Karpas-422 (cell line): Measurements from ENCODE around the gene LCORL. TPM values are rescaled to one million over a fixed set of nuclear protein-coding genes. Genes with fewer than 3 reads are reported as not detected.
A peak's percentile ranks its signal among the peaks of the same experiment; 100 is the strongest.

Source experiments
- DNase-seq: peaks from one replicate; pipeline ENCODE4 v3.0.0-alpha.2; 2015
- H2AFZ ChIP-seq: fragments of 200-600 bp; sonication (generic); 2 replicates; pipeline ENCODE4 v1.6.1; 2014; ENCODE audit warnings: antibody characterized with exemption, low read length, mixed read lengths
- H3K27ac ChIP-seq: fragments of 200-600 bp; sonication (generic); 2 replicates; pipeline ENCODE4 v1.5.1; 2014; ENCODE audit warnings: mild to moderate bottlenecking, low read length, moderate library complexity
- H3K27me3 ChIP-seq: fragments of 200-600 bp; sonication (generic); 2 replicates; pipeline ENCODE4 v1.6.1; 2014; ENCODE audit warnings: low read length, mixed read lengths
- H3K36me3 ChIP-seq: fragments of 200-600 bp; sonication (generic); 2 replicates; pipeline ENCODE4 v1.6.1; 2014; ENCODE audit warnings: low read length, mixed read lengths; ENCODE audit not compliant: insufficient read depth
- H3K4me1 ChIP-seq: fragments of 200-600 bp; sonication (generic); 2 replicates; pipeline ENCODE4 v1.6.1; 2014; ENCODE audit warnings: mild to moderate bottlenecking, low read length, mixed read lengths
- H3K4me2 ChIP-seq: fragments of 200-600 bp; sonication (generic); 2 replicates; pipeline ENCODE4 v1.6.1; 2014; ENCODE audit warnings: low read length, low read depth, mild to moderate bottlenecking; ENCODE audit not compliant: poor library complexity, severe bottlenecking
- H3K4me3 ChIP-seq: fragments of 200-600 bp; sonication (generic); 2 replicates; pipeline ENCODE4 v1.5.1; 2014; ENCODE audit warnings: mild to moderate bottlenecking, antibody characterized with exemption, low read length, mixed read lengths
- H3K79me2 ChIP-seq: fragments of 200-600 bp; sonication (generic); 2 replicates; pipeline ENCODE4 v1.6.1; 2014; ENCODE audit warnings: mild to moderate bottlenecking, low read length, mixed read lengths
- H3K9ac ChIP-seq: fragments of 200-600 bp; sonication (generic); 2 replicates; pipeline ENCODE4 v1.6.0; 2014; ENCODE audit warnings: low read length
- H3K9me2 ChIP-seq: fragments of 200-600 bp; sonication (generic), shearing (Covaris generic); replicated peaks from 2 replicates; pipeline ENCODE4 v1.6.0; 2014; ENCODE audit warnings: mild to moderate bottlenecking, low read length, moderate library complexity; ENCODE audit not compliant: insufficient read depth
- H3K9me3 ChIP-seq: fragments of 300-700, 200-600 bp; sonication (generic); 2 replicates; pipeline ENCODE4 v1.6.1; 2014; ENCODE audit warnings: low read length, mixed read lengths
- H4K20me1 ChIP-seq: fragments of 200-600 bp; sonication (generic); 2 replicates; pipeline ENCODE4 v1.6.1; 2014; ENCODE audit warnings: mild to moderate bottlenecking, antibody characterized with exemption, low read length, low read depth; ENCODE audit not compliant: insufficient read depth
- total RNA-seq: library from RNA; depleted of rRNA; stranded (reverse); fragments of >200 nt; shearing (Covaris generic); gene quantifications from 2 replicates; pipeline ENCODE4 v1.2.3, GENCODE V29; 2014; ENCODE audit warnings: low replicate concordance

Gene LCORL
- total RNA-seq, 1 experiment from 2014 or later: 50.1 TPM

GRCh38 chr4:17968721-17969120 is 52.8 kb downstream of the LCORL start:
- H3K79me2 ChIP-seq: peaks cover 96% of the 10 kb centered on the region
- no peak overlapping the region for H3K4me2 ChIP-seq
- H3K9ac ChIP-seq: no peak overlapping the region
- no peak overlapping the region for H3K27ac ChIP-seq
- H4K20me1 ChIP-seq: no peaks in the 10 kb centered on the region
- no peak for DNase-seq
- H3K4me1 ChIP-seq: no peaks in the 10 kb centered on the region
- no peaks in the 10 kb centered on the region for H3K9me3 ChIP-seq
- no peaks in the 10 kb centered on the region for H3K9me2 ChIP-seq
- H3K27me3 ChIP-seq: no peaks in the 10 kb centered on the region
- H3K4me3 ChIP-seq: no peak overlapping the region
- no peaks in the 10 kb centered on the region; the same call in 1 of the 2 replicates for H3K36me3 ChIP-seq
- H2AFZ ChIP-seq: no peak overlapping the region

GRCh38 chr4:17967078-17967477 is 54.5 kb downstream of the LCORL start:
- H4K20me1 ChIP-seq: no peaks in the 10 kb centered on the region
- no peak overlapping the region for H3K4me3 ChIP-seq
- DNase-seq: no peak

DNA sequence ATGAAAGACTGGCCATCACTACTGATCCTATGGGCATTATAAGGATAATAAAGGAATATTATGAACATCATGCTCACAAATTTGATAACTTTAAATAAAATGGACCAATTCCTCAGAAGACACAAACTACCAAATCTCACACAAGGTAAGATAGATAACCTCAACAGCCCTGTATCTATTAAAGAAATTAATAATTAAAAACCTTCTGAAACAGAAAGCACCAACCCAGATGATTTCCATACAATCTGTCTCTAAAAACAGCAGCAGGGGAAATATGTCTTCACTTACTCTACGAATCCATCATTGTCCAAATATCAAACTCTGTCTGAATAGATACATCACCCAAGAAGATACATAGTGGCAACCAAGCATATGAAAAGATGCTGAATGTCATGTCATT is 55.2 kb downstream of the LCORL start:
- no peak for DNase-seq
- Histone ChIP-seq H3K4me2 (no peak overlapping the region), H3K9ac (no peak overlapping the region), H3K4me3 (no peak overlapping the region), H3K9me3 (no peaks in the 10 kb centered on the region), H3K27me3 (no peaks in the 10 kb centered on the region), H3K79me2 (peaks cover 93% of the 10 kb centered on the region), H3K4me1 (no peaks in the 10 kb centered on the region), H2AFZ (no peak overlapping the region), H3K27ac (no peak overlapping the region), H4K20me1 (no peaks in the 10 kb centered on the region), H3K9me2 (no peaks in the 10 kb centered on the region), H3K36me3 (peaks cover 2% of the 10 kb centered on the region; the same call in 1 of the 2 replicates)

More at GRCh38 chr4:17967078-17967477, 54.5 kb downstream of the LCORL start:
- no peak overlapping the region for H3K4me2 ChIP-seq
- H3K4me1 ChIP-seq: no peaks in the 10 kb centered on the region
- H3K79me2 ChIP-seq: peaks cover 98% of the 10 kb centered on the region
- H3K9me3 ChIP-seq: no peaks in the 10 kb centered on the region
- H2AFZ ChIP-seq: no peak overlapping the region
- no peaks in the 10 kb centered on the region for H3K27me3 ChIP-seq
- H3K9me2 ChIP-seq: no peaks in the 10 kb centered on the region
- H3K9ac ChIP-seq: no peak overlapping the region
- H3K27ac ChIP-seq: no peak overlapping the region
- H3K36me3 ChIP-seq: no peaks in the 10 kb centered on the region; the same call in none of the 2 replicates

DNA sequence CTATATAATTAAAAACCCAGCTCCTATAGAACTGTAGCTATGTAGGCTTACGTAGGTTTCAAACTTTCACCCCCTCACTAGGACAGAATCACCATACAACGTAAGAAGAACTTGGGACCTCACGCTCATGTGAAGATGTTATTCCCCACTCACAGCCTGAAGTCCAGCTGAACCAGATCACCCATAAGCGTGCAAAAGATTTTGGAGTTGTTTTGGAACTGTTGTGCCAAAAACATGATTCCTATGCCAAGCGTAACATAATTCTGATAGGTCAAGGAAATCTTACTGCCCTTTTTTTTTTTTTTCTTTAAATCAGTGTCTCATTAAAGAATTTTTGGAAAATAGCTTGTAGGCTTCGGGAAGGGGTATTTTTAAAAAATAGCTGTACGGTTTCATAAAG is 57.0 kb downstream of the LCORL start:
- H4K20me1 ChIP-seq: no peaks in the 10 kb centered on the region
- H3K9ac ChIP-seq: no peak overlapping the region
- peaks cover 19% of the 10 kb centered on the region for H3K36me3 ChIP-seq
- no peaks in the 10 kb centered on the region for H3K9me2 ChIP-seq
- DNase-seq: no peak
- peaks cover 92% of the 10 kb centered on the region for H3K79me2 ChIP-seq
- no peak overlapping the region for H2AFZ ChIP-seq
- H3K4me1 ChIP-seq: no peaks in the 10 kb centered on the region
- no peak overlapping the region for H3K4me3 ChIP-seq
- H3K4me2 ChIP-seq: no peak overlapping the region
- no peaks in the 10 kb centered on the region for H3K27me3 ChIP-seq
- H3K27ac ChIP-seq: no peak overlapping the region
- no peaks in the 10 kb centered on the region for H3K9me3 ChIP-seq

DNA sequence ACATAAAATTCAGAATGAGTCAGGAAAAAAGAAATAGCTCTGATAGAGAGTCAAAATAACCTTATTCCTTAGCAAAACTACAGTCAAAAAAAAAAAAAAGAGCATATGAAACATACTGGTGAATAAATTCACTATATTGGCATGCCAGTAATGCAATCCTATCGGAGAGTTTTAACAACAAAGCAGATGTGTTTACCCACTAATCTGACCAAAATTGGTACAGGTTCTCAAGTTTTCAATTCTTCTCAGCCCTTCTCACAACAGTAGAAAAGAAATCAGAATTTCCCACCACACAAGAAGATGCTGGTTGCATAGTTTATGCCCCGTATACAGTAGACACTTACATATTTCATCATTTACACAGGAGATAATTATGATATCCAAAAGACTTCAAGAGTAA is 59.4 kb downstream of the LCORL start:
- no peak overlapping the region for H2AFZ ChIP-seq
- DNase-seq: no peak
- H4K20me1 ChIP-seq: no peaks in the 10 kb centered on the region
- no peak overlapping the region for H3K4me3 ChIP-seq
- H3K27ac ChIP-seq: no peak overlapping the region
- H3K79me2 ChIP-seq: peaks cover 93% of the 10 kb centered on the region
- H3K4me1 ChIP-seq: no peaks in the 10 kb centered on the region; the same call in 1 of the 2 replicates
- no peaks in the 10 kb centered on the region for H3K27me3 ChIP-seq
- H3K9me2 ChIP-seq: no peaks in the 10 kb centered on the region
- no peak overlapping the region for H3K9ac ChIP-seq
- H3K36me3 ChIP-seq: peaks cover 43% of the 10 kb centered on the region
- no peak overlapping the region for H3K4me2 ChIP-seq
- no peaks in the 10 kb centered on the region for H3K9me3 ChIP-seq

DNA sequence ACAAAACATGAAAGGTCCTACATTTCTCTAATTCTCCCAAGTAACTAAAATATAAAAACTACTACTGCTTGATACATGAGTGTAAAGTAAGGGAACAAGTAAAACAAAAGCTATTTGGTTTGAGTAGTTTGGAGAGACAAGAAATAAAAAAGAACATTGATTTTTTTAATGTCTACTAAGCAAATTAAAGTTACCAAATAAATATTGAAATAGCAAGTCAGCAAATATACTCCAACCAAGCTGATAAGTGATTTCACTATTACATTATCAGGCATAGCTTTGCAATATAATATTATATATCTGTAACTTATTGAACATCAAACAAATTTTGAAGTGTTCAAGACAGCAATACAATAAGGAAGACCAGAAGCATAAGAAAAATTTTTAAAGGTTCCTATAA is 60.3 kb downstream of the LCORL start:
- H4K20me1 ChIP-seq: no peaks in the 10 kb centered on the region
- H3K9ac ChIP-seq: no peak overlapping the region

GRCh38 chr4:17958181-17958580 is 63.4 kb downstream of the LCORL start:
- Histone ChIP-seq H3K79me2 (peaks cover 86% of the 10 kb centered on the region), H3K9me2 (no peaks in the 10 kb centered on the region), H3K4me1 (no peaks in the 10 kb centered on the region; the same call in 1 of the 2 replicates), H3K27ac (no peak overlapping the region), H3K36me3 (peaks cover 69% of the 10 kb centered on the region), H3K4me2 (no peak overlapping the region), H3K9me3 (peaks cover 4% of the 10 kb centered on the region; the same call in 1 of the 2 replicates), H2AFZ (no peak overlapping the region), H3K27me3 (no peaks in the 10 kb centered on the region), H3K9ac (no peak overlapping the region), H3K4me3 (no peak overlapping the region), H4K20me1 (no peaks in the 10 kb centered on the region)
- DNase-seq: no peak

More for the DNA sequence above, 60.3 kb downstream of the LCORL start:
- Histone ChIP-seq H3K79me2 (peaks cover 89% of the 10 kb centered on the region), H3K27me3 (no peaks in the 10 kb centered on the region), H2AFZ (no peak overlapping the region), H3K9me2 (no peaks in the 10 kb centered on the region), H3K36me3 (peaks cover 50% of the 10 kb centered on the region), H3K4me3 (no peak overlapping the region), H3K4me1 (no peaks in the 10 kb centered on the region; the same call in 1 of the 2 replicates), H3K4me2 (no peak overlapping the region), H3K9me3 (peaks cover 1% of the 10 kb centered on the region; the same call in 1 of the 2 replicates), H3K27ac (no peak overlapping the region)
- no peak for DNase-seq

DNA sequence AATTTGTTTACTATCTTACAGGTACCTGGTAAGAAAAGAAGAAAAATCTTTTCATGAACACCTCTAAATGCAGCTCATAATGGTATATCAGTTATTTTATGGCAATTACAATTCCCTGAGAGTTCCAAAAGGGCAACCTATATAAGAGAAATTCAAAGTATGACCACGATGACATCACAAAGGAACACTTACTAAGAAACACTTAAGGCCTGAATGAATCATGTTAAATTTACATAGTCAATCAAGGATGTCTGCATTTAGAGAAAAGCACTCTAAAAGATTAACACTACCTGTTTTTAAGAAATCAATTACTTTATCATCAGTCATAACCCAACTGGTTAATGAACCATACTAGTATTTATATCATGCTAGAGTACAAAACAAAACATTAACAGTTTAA is 63.9 kb downstream of the LCORL start:
- Histone ChIP-seq H3K36me3 (peaks cover 69% of the 10 kb centered on the region), H4K20me1 (no peaks in the 10 kb centered on the region), H3K4me2 (no peak overlapping the region)

More for the DNA sequence above, 63.9 kb downstream of the LCORL start:
- H3K27ac ChIP-seq: no peak overlapping the region
- peaks cover 4% of the 10 kb centered on the region; the same call in 1 of the 2 replicates for H3K9me3 ChIP-seq
- peaks cover 86% of the 10 kb centered on the region for H3K79me2 ChIP-seq
- H3K9me2 ChIP-seq: no peaks in the 10 kb centered on the region
- no peaks in the 10 kb centered on the region for H3K27me3 ChIP-seq
- H3K4me3 ChIP-seq: no peak overlapping the region
- no peak overlapping the region for H2AFZ ChIP-seq
- DNase-seq: peak; percentile 59
- H3K4me1 ChIP-seq: no peaks in the 10 kb centered on the region; the same call in 1 of the 2 replicates
- no peak overlapping the region for H3K9ac ChIP-seq
